ENCODE results near the gene PILRA. TPM values are rescaled to one million over a fixed set of nuclear protein-coding genes. Genes with fewer than 3 reads are reported as not detected.
"Not testable (repeated sequence)": the region's sequence is repeated elsewhere in the genome, so short reads cannot be mapped to it uniquely, and the experiment has no call there.

The PILRA gene
- polyA plus RNA-seq: 2.3 TPM

- H3K4me3 Mint-ChIP-seq: peak within 1 kb of the TSS; percentile 44 to 85 (median 73)
- peak within 1 kb of the TSS; percentile 76 to 99 (median 86) for H3K27ac Mint-ChIP-seq
- H3K27me3 Mint-ChIP-seq: no peaks in the 10 kb centered on the region
- peaks cover 21 to 34% (median 34%) of the 10 kb centered on the region in 3 donors for H3K4me1 Mint-ChIP-seq
- peaks cover 4% of the 10 kb centered on the region for H3K36me3 Mint-ChIP-seq
- no peaks in the 10 kb centered on the region for H3K9me3 Mint-ChIP-seq
These were observed at the start of gene PILRA for GRCh38 chr7:100373261-100373831. Gene PILRA (plus strand): TSS chr7:100373487. CDS start chr7:100373657, 170 bp downstream.

DNA sequence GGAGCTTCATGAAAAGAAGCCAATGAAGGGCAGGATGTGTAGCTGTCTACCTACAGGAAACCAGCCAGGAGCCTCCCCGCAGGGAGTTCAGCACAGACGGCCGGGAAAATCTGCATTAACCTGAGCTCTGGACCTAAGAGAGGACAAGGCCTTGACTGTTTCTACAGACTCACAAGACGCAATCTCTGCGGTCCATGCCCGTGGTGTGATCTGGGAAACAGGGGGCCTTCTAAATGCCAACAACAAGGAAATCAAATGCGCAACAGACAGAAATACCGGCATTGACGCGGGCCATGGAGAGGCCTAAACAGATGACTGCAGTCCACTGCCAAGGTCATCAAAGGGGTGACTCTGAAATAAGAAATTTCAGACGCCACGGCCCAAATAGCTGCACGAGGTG, 49.1 kb upstream of the PILRA start:
- not testable (repeated sequence) for H3K9me3 Mint-ChIP-seq, H3K4me3 Mint-ChIP-seq, H3K27ac Mint-ChIP-seq, H3K4me1 Mint-ChIP-seq, H3K36me3 Mint-ChIP-seq, H3K27me3 Mint-ChIP-seq

- not testable (repeated sequence) for H3K9me3 Mint-ChIP-seq, H3K36me3 Mint-ChIP-seq, H3K27me3 Mint-ChIP-seq, H3K4me1 Mint-ChIP-seq
- H3K27ac Mint-ChIP-seq: peak overlapping the region in 1 of 3 donors; percentile 53
- peak overlapping the region in 1 of 4 donors; percentile 56 for H3K4me3 Mint-ChIP-seq
These were observed 47.6 kb upstream of the PILRA start for GRCh38 chr7:100325671-100326070.

- not testable (repeated sequence) for H3K36me3 Mint-ChIP-seq, H3K27ac Mint-ChIP-seq, H3K9me3 Mint-ChIP-seq, H3K4me1 Mint-ChIP-seq, H3K27me3 Mint-ChIP-seq, H3K4me3 Mint-ChIP-seq
These were observed 46.4 kb upstream of the PILRA start for GRCh38 chr7:100326914-100327313.

- not testable (repeated sequence) for H3K9me3 Mint-ChIP-seq, H3K36me3 Mint-ChIP-seq, H3K27me3 Mint-ChIP-seq
- Mint-ChIP-seq H3K4me3 (peak overlapping the region; percentile 89 to 99 (median 94)), H3K4me1 (peaks cover 9 to 15% (median 9%) of the 10 kb centered on the region in 3 donors), H3K27ac (peak overlapping the region; percentile 85 to 98 (median 97))
These were observed 37.5 kb upstream of the PILRA start for GRCh38 chr7:100335566-100336466.

GRCh38 chr7:100338083-100338696, 35.1 kb upstream of the PILRA start:
- H3K36me3 Mint-ChIP-seq, H3K27me3 Mint-ChIP-seq, H3K9me3 Mint-ChIP-seq: not testable (repeated sequence)
- Mint-ChIP-seq H3K4me1 (peaks cover 13 to 18% (median 16%) of the 10 kb centered on the region in 3 donors), H3K4me3 (peak overlapping the region in 2 of 4 donors; percentile 63 to 83), H3K27ac (peak overlapping the region in 1 of 3 donors; percentile 82)

- Mint-ChIP-seq H3K4me3 (peak overlapping the region in 1 of 4 donors; percentile 77), H3K4me1 (peaks cover 4 to 23% (median 23%) of the 10 kb centered on the region in 3 donors), H3K27ac (peak overlapping the region; percentile 73 to 90 (median 88))
- H3K27me3 Mint-ChIP-seq, H3K36me3 Mint-ChIP-seq, H3K9me3 Mint-ChIP-seq: not testable (repeated sequence)
These were observed 32.0 kb upstream of the PILRA start for GRCh38 chr7:100341286-100341685.

DNA sequence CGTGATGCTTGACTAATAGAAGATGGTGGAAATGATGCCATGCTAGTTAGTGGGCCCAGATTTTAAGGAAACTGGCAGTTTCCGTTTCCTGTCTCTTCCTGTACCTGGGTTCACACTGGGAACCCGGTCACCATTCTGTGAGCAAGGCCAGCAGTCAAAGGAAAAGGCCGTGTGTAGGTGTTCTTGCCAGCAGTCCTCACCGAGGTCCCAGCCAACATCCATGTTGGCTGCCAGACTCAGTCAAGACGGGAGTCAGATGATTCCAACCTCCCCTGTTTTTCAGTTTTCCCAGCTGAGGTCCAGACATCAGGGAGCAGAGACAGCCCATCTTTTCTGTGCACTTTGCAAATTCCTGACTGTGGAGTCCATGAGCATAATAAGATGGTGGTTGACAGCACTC, 30.5 kb upstream of the PILRA start:
- Mint-ChIP-seq H3K4me3 (peak overlapping the region in 3 of 4 donors; percentile 30 to 77 (median 72)), H3K9me3 (no peaks in the 10 kb centered on the region), H3K4me1 (peaks cover 4 to 19% (median 19%) of the 10 kb centered on the region in 3 donors), H3K27me3 (no peaks in the 10 kb centered on the region), H3K27ac (peak overlapping the region; percentile 39 to 90 (median 45)), H3K36me3 (peaks cover 2% of the 10 kb centered on the region)

DNA sequence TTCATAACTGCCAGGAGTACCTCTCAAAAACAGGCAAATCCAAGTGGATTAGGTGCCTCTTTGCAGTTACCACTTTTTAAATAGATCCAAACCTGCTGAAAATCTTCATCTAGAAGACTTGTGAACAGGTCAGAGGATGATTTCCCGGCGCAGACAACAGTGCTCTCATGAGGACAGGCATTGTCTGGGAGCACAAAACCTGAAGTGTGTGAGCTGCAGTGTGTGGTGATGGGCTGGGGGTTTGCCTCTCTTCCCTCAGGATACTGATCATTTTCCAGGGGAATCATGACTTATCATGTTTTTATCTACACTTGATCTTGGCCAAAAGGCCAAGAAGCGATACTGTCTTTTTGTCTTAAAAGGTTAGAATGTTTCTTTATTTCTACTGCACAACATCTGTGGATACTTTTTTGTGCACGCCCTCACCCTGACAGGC, 29.1 kb upstream of the PILRA start:
- not testable (repeated sequence) for H3K9me3 Mint-ChIP-seq, H3K36me3 Mint-ChIP-seq, H3K27me3 Mint-ChIP-seq
- Mint-ChIP-seq H3K27ac (peak overlapping the region; percentile 78 to 99 (median 98)), H3K4me3 (peak overlapping the region in 3 of 4 donors; percentile 45 to 85 (median 80)), H3K4me1 (peaks cover 4 to 21% (median 15%) of the 10 kb centered on the region in 3 donors)

DNA sequence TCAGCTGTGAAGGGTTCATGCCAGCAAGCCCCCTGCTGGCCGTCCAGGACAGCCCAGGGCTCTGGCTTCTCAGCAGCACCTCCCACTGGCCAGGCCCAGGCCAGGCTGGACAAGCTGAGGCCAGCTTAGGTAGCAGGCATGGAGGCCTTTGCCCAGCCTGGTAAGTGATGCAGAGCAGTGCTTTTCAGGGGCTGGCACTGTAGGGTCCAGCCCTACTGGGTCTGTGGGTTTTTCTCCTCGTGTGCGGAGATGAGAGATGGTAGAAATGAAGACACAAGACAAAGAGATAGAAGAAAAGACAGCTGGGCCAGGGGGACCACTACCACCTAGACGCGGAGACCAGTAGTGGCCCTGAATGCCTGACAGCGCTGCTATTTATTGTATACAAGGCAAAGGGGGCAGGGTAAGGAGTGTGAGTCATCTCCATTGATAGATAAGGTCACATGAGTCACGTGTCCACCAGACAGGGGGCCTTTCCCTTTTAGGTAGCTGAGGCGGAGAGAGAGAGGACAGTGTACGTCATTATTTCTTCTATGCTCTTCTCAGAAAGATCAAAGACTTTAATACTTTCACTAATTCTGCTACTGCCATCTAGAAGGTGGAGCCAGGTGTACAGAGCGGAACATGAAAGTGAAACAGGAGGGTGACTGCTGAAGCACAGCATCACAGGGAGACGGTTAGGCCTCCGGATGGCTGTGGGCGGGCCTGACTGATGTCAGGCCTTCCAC, 28.6 kb upstream of the PILRA start:
- not testable (repeated sequence) for H3K36me3 Mint-ChIP-seq, H3K27me3 Mint-ChIP-seq, H3K9me3 Mint-ChIP-seq
- H3K4me3 Mint-ChIP-seq: peak overlapping the region; percentile 45 to 85 (median 66)
- peak overlapping the region; percentile 78 to 99 (median 98) for H3K27ac Mint-ChIP-seq
- H3K4me1 Mint-ChIP-seq: peaks cover 4 to 21% (median 15%) of the 10 kb centered on the region in 3 donors

GRCh38 chr7:100345288-100345672, 28.0 kb upstream of the PILRA start:
- Mint-ChIP-seq H3K27ac (peak overlapping the region; percentile 78 to 99 (median 98)), H3K4me1 (peaks cover 4 to 21% (median 13%) of the 10 kb centered on the region in 3 donors), H3K4me3 (peak overlapping the region in 3 of 4 donors; percentile 45 to 80 (median 60))
- not testable (repeated sequence) for H3K9me3 Mint-ChIP-seq, H3K36me3 Mint-ChIP-seq, H3K27me3 Mint-ChIP-seq

- no peaks in the 10 kb centered on the region for H3K9me3 Mint-ChIP-seq
- no peak overlapping the region for H3K4me3 Mint-ChIP-seq
- H3K4me1 Mint-ChIP-seq: peaks cover 0 to 18% (median 17%) of the 10 kb centered on the region in 3 donors
- H3K27me3 Mint-ChIP-seq: no peaks in the 10 kb centered on the region
- peaks cover under 1% of the 10 kb centered on the region for H3K36me3 Mint-ChIP-seq
- peak overlapping the region in 1 of 3 donors; percentile 73 for H3K27ac Mint-ChIP-seq
These were observed 26.4 kb upstream of the PILRA start for GRCh38 chr7:100346921-100347320.

DNA sequence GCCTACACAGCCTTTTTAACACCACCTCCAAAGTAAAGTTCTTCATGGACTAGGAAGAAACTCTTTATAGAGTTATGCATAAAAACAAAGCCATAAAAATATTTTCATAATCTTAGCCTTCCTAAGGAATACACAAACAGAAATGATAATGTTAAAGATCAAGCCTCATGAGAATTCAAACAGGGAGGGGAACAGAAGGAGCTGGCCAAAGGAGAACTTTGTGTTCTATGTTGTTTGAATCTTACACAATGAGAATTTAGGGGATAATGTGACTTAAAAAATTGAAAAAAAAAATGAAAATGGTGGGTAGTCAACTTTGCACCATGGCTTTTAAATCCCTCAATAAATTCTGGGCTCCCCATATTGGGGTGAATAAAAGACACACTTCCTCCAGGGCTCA, 24.5 kb upstream of the PILRA start:
- no peaks in the 10 kb centered on the region for H3K36me3 Mint-ChIP-seq
- no peak overlapping the region for H3K4me3 Mint-ChIP-seq
- H3K27ac Mint-ChIP-seq: no peak overlapping the region
- no peaks in the 10 kb centered on the region for H3K9me3 Mint-ChIP-seq
- no peaks in the 10 kb centered on the region for H3K27me3 Mint-ChIP-seq
- H3K4me1 Mint-ChIP-seq: peaks cover 0 to 15% (median 12%) of the 10 kb centered on the region in 3 donors

DNA sequence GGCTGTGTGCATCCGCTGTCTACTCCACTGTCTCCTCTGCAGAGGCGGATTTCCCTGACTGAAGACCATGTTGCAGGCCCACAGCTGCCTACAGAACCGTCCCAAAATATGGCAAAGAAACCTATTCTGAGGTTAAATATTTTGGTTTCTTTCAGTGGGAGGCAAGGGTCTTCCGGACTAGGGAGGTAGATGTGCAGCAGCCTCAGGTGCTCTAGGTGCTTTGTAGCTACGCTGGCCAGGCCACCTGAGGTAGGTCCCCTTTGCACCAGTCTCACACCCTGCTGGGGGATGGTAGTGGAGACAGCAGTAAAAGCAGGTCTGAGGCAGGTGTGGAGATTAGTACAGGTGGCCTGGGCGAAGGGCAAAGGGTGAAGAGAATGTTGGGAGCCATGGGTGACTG, 23.5 kb upstream of the PILRA start:
- Mint-ChIP-seq H3K36me3 (no peaks in the 10 kb centered on the region), H3K27me3 (no peaks in the 10 kb centered on the region), H3K27ac (peak overlapping the region in 1 of 3 donors; percentile 58), H3K9me3 (no peaks in the 10 kb centered on the region), H3K4me3 (no peak overlapping the region), H3K4me1 (peaks cover 0 to 7% (median 6%) of the 10 kb centered on the region in 3 donors)
